T47D (cell line): ENCODE measurements around the gene FCMR.
A peak's percentile ranks its signal among the peaks of the same experiment; 100 is the strongest.

Source experiments
- DNase-seq, 2 experiments: peaks; one replicate each; pipeline versions ENCODE4 v3.0.0 to v3.0.0-alpha.2; 2011 to 2012; ENCODE audit warnings: low read depth in 1 of 2, low spot score in 1 of 2
- JUND ChIP-seq: IDR thresholded peaks from 2 replicates; pipeline ENCODE4 v1.6.1; 2012; ENCODE audit warnings: low read depth
- in situ Hi-C: cut with HindIII; loops from 2 replicates; pipeline ENCODE4 v1.10.0; 2016; ENCODE audit warnings: low sequenced_read_pairs, low pct_unique_long_range_greater_than_20kb

The FCMR gene

GRCh38 chr1:206898915-206899431 lies 22.8 kb downstream of the FCMR start:
- in situ Hi-C loops: no loop called here
- no peak for TF ChIP-seq JUND
- DNase-seq: no peak

- no peak for DNase-seq
- in situ Hi-C loops: no loop called here
- TF ChIP-seq JUND: no peak
Observed at GRCh38 chr1:206898089-206898914, 23.4 kb downstream of the FCMR start.

- DNase-seq: no peak
- TF ChIP-seq JUND: no peak
- in situ Hi-C loops: no loop called here
Observed at GRCh38 chr1:206897175-206897574, 24.6 kb downstream of the FCMR start, which contains the start of gene IL24. Gene IL24 (plus strand): TSS chr1:206897443. CDS start chr1:206897833, 390 bp downstream.

- no peak for DNase-seq
- in situ Hi-C loops: no loop called here
- no peak for TF ChIP-seq JUND
Observed at GRCh38 chr1:206896261-206896660, 25.5 kb downstream of the FCMR start.

DNA sequence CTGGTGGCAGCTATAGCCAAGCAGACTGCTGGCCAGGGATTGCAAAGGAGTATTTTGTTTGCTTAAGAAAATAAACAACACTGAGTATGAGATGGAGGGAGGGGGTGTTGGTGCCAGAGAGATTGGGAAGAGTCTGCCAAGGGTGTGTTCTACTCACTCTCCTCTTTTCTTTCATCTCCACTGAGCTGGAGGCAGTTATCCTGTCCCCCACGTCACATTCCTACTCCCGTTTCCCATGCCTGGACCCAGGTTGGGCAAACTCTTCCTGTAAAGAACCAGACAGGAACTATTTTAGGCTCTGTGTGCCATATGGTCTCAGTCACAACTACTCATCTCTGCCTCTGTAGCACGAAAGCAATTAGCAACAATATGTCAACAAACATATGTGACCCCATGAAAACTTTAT lies 25.9 kb downstream of the FCMR start:
- no peak for TF ChIP-seq JUND
- DNase-seq: peak in 1 of 2 experiments; percentile 53
- in situ Hi-C loops: no loop called here

GRCh38 chr1:206895325-206895724 lies 26.4 kb downstream of the FCMR start:
- TF ChIP-seq JUND: no peak
- in situ Hi-C loops: no loop called here
- DNase-seq: peak in 1 of 2 experiments; percentile 47

DNA sequence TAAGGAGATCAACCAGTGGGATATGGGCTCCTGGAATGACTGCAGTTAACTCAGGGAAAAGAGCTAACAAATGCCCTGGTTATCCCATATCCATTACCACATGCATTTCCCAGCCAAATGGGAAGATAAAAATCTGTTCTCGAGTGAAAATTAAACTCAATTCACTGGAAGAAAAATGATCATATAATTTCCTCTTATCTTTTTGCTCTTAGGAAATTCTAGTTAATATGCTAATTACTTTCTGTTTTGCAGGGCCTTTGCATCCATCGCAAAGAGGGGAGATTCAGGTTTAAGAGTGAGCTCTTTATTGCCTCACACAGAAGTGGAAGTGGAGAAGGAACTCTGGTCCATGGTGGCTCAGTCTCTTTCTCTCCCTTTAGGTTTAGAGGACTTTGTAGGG lies 28.4 kb downstream of the FCMR start:
- TF ChIP-seq JUND: no peak
- in situ Hi-C loops: no loop called here
- no peak for DNase-seq

GRCh38 chr1:206892351-206892984 lies 29.3 kb downstream of the FCMR start:
- in situ Hi-C loops: no loop called here
- no peak for TF ChIP-seq JUND
- DNase-seq: no peak

GRCh38 chr1:206891412-206891811 lies 30.3 kb downstream of the FCMR start:
- no peak for DNase-seq
- in situ Hi-C loops: no loop called here
- TF ChIP-seq JUND: no peak

GRCh38 chr1:206890125-206891060 lies 31.3 kb downstream of the FCMR start:
- in situ Hi-C loops: no loop called here
- TF ChIP-seq JUND: no peak
- DNase-seq: no peak

DNA sequence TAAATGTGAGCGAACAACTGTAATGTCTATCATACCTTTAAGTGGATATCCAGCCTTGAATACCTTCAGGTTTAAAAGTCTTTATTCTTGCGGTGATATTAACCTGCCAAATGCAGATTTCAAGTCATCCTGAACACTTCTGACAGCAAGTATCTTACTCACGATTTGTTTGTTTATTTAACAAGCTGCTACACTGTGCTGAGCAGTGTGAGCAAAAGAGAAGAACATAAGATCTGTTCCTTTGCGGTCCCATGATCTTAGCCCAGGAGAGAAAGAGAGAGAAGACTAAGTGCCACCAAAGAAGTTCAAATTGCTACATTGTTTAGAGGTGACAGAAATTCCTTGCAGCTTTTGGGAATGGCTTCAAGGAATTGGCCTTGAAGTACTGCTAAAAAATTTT lies 34.0 kb downstream of the FCMR start:
- no peak for TF ChIP-seq JUND
- in situ Hi-C loops: no loop called here
- DNase-seq: no peak

DNA sequence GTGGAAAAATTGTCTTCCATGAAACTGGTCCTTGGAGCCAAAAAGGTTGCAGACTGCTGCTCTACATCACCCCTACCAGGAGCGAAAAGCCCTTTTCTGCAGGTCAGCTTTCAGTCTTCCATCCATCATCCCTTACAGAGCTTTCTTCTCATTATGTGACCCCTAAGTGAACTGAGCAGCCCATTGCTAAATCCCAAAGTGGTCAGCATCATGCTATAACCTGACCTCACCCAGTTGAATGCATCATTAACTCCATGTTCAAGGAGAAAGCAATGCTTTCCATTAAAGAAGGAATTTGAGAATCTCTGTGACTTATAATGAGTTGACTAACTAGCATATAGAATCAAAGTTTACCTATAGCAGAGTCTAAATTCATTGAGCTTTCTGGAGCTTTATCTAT lies 34.9 kb downstream of the FCMR start:
- in situ Hi-C loops: no loop called here
- no peak for TF ChIP-seq JUND
- no peak for DNase-seq
